ENCODE measurements around the gene AP1S3. TPM values are rescaled to one million over a fixed set of nuclear protein-coding genes. Genes with fewer than 3 reads are reported as not detected.

AP1S3 gene
- total RNA-seq, 1 experiment from 2014 or later = 185 TPM

- no peaks in the 10 kb centered on the region for H3K9me2 ChIP-seq (ENCODE audit: insufficient read depth)
- no peak for ATAC-seq
- TF ChIP-seq JUND (IDR thresholded peaks at IDR 0.05) (no peak), ZBTB33 (IDR thresholded peaks at IDR 0.05; ENCODE audit: extremely low read depth, insufficient replicate concordance, low read length) (no peak), MAX (IDR thresholded peaks at IDR 0.05) (no peak), FOSL1 (IDR thresholded peaks at IDR 0.05; ENCODE audit: low read depth) (no peak), ATF3 (IDR thresholded peaks at IDR 0.05) (no peak)
- no peak overlapping the region for H3K27ac ChIP-seq (ENCODE audit: low read depth, low read length)
- DNase-seq (ENCODE audit: low read depth, low spot score) = no peak
- no peaks in the 10 kb centered on the region for H4K20me1 ChIP-seq (ENCODE audit: insufficient read depth)
- POLR2A ChIA-PET = no interaction called here
- H2AFZ ChIP-seq (ENCODE audit: low read depth, low read length, poor library complexity, severe bottlenecking) = no peak overlapping the region
- H3K4me3 ChIP-seq (replicated peaks in 1 of 2; ENCODE audit: low read depth in 1 of 2, low read length in 2 of 2) = no peak overlapping the region
- BruUV-seq (replicated peaks) = no TSS peak
- no peaks in the 10 kb centered on the region for H3K4me1 ChIP-seq (ENCODE audit: control insufficient read depth in 1 of 2, insufficient read depth in 2 of 2, low read length in 2 of 2)
- CTCF ChIA-PET = no interaction called here
- intact Hi-C loops (cut with micrococcal nuclease) = no loop called here
- H3K9me3 ChIP-seq (ENCODE audit: control insufficient read depth in 1 of 2, insufficient read depth in 1 of 2, low read depth in 1 of 2, low read length in 2 of 2) = no peaks in the 10 kb centered on the region
- H3K36me3 ChIP-seq (ENCODE audit: control insufficient read depth in 1 of 2, insufficient read depth in 2 of 2, low read length in 2 of 2) = peaks cover 32 to 40% of the 10 kb centered on the region in 2 experiments
- no peak overlapping the region for H3K4me2 ChIP-seq (ENCODE audit: low read length)
- H3K79me2 ChIP-seq (ENCODE audit: insufficient read depth, low read length) = peaks cover 22% of the 10 kb centered on the region; the same call in 1 of the 2 replicates
- H3K9ac ChIP-seq (ENCODE audit: low read length) = no peak overlapping the region
- no peaks in the 10 kb centered on the region for H3K27me3 ChIP-seq (ENCODE audit: insufficient read depth, low read length)
- RAD21 ChIA-PET (ENCODE audit: low non-redundant PET in 1 of 2, low total read pairs in 2 of 2, uncharacterized antibody in 2 of 2, unreplicated experiment in 2 of 2) = no interaction called here
Observed at GRCh38 chr2:223771475-223771874, 65.9 kb downstream of the AP1S3 start.

- ChIA-PET POLR2A (no interaction called here), RAD21 (ENCODE audit: low non-redundant PET in 1 of 2, low total read pairs in 2 of 2, uncharacterized antibody in 2 of 2, unreplicated experiment in 2 of 2) (no interaction called here), CTCF (no interaction called here)
- H3K9me3 ChIP-seq (ENCODE audit: control insufficient read depth in 1 of 2, insufficient read depth in 1 of 2, low read depth in 1 of 2, low read length in 2 of 2) = no peaks in the 10 kb centered on the region
- no peak overlapping the region for H3K9ac ChIP-seq (ENCODE audit: low read length)
- peaks cover 9% of the 10 kb centered on the region; the same call in 1 of the 2 replicates for H3K79me2 ChIP-seq (ENCODE audit: insufficient read depth, low read length)
- no peaks in the 10 kb centered on the region for H3K9me2 ChIP-seq (ENCODE audit: insufficient read depth)
- no peak overlapping the region for H3K4me2 ChIP-seq (ENCODE audit: low read length)
- ATAC-seq (no peak), DNase-seq (ENCODE audit: low read depth, low spot score) (no peak)
- H3K4me3 ChIP-seq (replicated peaks in 1 of 2; ENCODE audit: low read depth in 1 of 2, low read length in 2 of 2) = no peak overlapping the region
- no TSS peak for BruUV-seq (replicated peaks)
- H3K27ac ChIP-seq (ENCODE audit: low read depth, low read length) = no peak overlapping the region
- no peaks in the 10 kb centered on the region for H3K27me3 ChIP-seq (ENCODE audit: insufficient read depth, low read length)
- peaks cover 20 to 23% of the 10 kb centered on the region in 2 experiments for H3K36me3 ChIP-seq (ENCODE audit: control insufficient read depth in 1 of 2, insufficient read depth in 2 of 2, low read length in 2 of 2)
- H3K4me1 ChIP-seq (ENCODE audit: control insufficient read depth in 1 of 2, insufficient read depth in 2 of 2, low read length in 2 of 2) = peaks cover 5 to 10% of the 10 kb centered on the region in 2 experiments; a peak in 3 of 4 replicates
- TF ChIP-seq CEBPB (IDR thresholded peaks at IDR 0.05; ENCODE audit: low read depth) (no peak), JUND (IDR thresholded peaks at IDR 0.05) (no peak), SP1 (IDR thresholded peaks at IDR 0.05; ENCODE audit: low read depth) (no peak), MAX (IDR thresholded peaks at IDR 0.05) (no peak)
- H2AFZ ChIP-seq (ENCODE audit: low read depth, low read length, poor library complexity, severe bottlenecking) = no peak overlapping the region
- no peaks in the 10 kb centered on the region for H4K20me1 ChIP-seq (ENCODE audit: insufficient read depth)
- intact Hi-C loops (cut with micrococcal nuclease) = no loop called here
Observed at GRCh38 chr2:223768179-223768578, 69.2 kb downstream of the AP1S3 start.
